Subcutaneous adipose tissue (tissue), 4 donors: ENCODE data around the gene PLEKHG5. TPM values are rescaled to one million over a fixed set of nuclear protein-coding genes. Genes with fewer than 3 reads are reported as not detected.

ENCODE experiments used
- CTCF ChIP-seq: fragments of 450-650 bp; IDR thresholded peaks from one replicate; pipeline ENCODE4 v1.5.1; 2016; ENCODE audit warnings: low read depth, mild to moderate bottlenecking, control low read depth, antibody characterized with exemption, moderate library complexity
- total RNA-seq, 4 donors: library from RNA; depleted of rRNA; stranded (reverse); fragments of >200 nt; gene quantifications; one replicate each; pipeline ENCODE4 v1.1.0, GENCODE V29; 2016

PLEKHG5 gene
- total RNA-seq, 4 donors from 2014 or later, result 2.4 to 15.4 (median 3.6) TPM

- TF ChIP-seq CTCF, result no peak
Measured at GRCh38 chr1:6509919-6510291, 18.4 kb upstream of the PLEKHG5 start.

GRCh38 chr1:6509220-6509918 lies 17.9 kb upstream of the PLEKHG5 start:
- TF ChIP-seq CTCF, result no peak

- TF ChIP-seq CTCF, result no peak
Measured at GRCh38 chr1:6508816-6509189, 17.3 kb upstream of the PLEKHG5 start.

- TF ChIP-seq CTCF, result no peak
Measured at GRCh38 chr1:6508154-6508815, 16.8 kb upstream of the PLEKHG5 start.

GRCh38 chr1:6507461-6507911 lies 16.0 kb upstream of the PLEKHG5 start:
- TF ChIP-seq CTCF, result no peak

GRCh38 chr1:6507037-6507428 lies 15.6 kb upstream of the PLEKHG5 start:
- TF ChIP-seq CTCF, result no peak

- TF ChIP-seq CTCF, result no peak
Measured at GRCh38 chr1:6506210-6507036, 15.0 kb upstream of the PLEKHG5 start.
